Suppressor macrophage (primary cell): ENCODE measurements around the gene MAOB.

Source experiments
- DNase-seq, 4 experiments: peaks; one replicate each; pipeline ENCODE4 v3.0.0-alpha.2; 2020 to 2022

Gene MAOB

DNA sequence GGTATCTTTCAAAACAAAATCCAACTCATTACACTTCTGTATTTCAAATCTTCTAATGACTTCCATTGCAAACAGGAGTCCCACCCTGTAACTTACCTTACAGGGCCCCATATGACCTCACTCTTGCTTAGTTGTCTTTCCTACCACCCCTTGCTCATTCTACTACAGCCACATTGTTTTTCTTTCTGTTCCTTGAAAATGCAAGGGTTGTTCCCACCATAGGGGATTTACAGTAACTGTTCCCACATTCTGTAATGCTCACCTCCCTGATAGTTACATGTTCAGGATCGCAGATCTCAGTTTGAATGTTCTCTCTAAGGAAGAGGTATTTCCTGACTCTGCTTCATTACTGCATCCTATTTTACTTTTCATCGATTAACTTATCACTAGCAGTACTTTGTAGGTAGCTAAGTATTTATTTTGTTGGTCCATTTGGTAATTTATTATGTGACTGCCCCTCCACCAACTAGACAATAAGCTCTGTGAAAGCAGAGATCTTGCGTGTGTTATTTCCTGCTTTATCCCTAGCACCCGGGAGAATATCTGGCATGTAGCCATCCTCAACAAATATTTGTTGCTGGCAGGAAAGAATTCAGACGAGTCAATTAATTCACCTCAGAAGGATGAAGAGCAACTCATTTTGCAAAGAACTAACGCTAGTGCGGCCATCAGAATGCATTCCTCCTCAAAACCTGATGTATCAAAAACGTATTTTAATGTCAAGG is 21.4 kb downstream of the MAOB start:
- no peak for DNase-seq

DNA sequence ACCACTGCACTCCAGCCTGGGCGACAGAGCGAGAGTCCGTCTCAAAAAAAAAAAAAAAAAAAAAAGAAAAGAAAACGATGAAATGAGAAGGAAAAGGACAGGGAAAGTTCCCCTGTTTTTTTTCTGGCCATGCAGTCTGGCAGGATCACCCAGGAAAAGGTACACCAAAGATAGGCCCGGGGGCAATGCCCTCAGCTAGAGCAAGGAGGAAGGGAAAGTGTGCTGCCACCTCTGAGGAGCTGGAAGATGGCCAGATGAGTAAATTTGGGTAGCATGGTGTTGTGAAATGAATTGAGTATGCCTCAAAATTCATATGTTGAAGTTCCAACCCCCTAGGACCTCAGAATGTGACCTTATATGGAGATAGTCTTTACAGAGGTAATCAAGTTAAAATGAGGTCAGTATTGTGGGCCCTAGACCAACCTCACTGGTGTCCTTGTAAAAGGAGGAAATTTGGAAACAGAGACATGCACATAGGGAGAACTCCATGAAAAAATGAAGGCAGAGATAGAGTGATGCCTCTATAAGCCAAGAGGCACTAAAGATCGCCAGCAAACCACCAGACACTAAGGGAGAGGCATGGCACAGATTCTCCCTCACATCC is 28.9 kb downstream of the MAOB start:
- no peak for DNase-seq

DNA sequence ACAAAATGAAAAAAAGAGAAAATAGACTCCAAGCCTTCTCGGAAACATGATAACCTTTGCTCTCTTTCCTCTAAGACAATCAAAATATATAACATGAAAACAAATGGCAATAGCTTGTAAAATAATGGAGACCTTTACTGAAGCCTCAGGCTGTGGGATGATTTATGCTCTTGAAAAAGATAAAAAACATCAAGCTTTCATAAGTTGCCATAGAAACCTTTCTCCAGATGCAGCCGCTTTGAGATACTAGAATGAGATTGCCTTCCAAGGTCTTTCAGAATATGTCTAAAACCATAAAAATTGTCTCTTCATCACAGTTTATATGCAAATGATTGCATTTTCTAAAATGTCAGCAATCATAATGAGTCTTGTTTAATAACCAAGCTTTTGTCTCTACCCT is 31.6 kb downstream of the MAOB start:
- no peak for DNase-seq

DNA sequence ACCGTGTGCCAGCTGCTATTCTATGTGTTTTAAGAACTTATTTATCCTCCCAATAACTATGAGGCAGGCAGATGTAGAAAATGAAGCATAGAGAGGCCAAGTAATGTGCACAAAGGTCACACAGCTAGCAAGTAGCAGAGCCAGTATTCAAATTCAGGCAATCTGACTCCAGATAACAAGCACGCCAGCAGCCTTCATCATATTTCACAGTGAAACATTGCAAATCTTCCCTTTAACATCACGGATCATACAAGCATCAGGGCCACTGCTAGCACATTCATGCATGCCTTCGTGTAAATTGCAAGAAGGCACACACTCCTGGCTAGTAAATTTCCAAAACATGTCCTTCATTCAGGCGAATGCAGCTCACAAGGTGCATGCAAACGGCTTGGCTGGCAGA is 33.1 kb downstream of the MAOB start:
- DNase-seq, result no peak

DNA sequence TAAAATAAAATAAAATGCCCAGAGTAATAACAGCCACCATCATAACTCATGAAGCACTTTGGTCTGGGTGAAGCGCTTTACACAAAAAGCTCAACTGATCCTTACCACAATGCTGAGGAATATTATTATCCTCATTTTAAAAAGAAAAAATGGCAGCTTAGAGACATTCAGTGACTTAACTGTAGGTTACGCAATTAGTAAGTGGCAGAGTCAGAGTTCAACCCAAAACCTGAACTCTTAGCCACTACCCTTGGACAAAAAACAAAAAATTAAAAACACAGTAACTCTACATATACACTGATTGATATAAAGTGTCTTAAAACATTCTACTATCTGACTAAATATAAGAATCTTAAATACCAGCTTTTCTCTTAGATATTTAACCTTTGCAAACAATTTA is 34.9 kb downstream of the MAOB start:
- DNase-seq, result no peak

DNA sequence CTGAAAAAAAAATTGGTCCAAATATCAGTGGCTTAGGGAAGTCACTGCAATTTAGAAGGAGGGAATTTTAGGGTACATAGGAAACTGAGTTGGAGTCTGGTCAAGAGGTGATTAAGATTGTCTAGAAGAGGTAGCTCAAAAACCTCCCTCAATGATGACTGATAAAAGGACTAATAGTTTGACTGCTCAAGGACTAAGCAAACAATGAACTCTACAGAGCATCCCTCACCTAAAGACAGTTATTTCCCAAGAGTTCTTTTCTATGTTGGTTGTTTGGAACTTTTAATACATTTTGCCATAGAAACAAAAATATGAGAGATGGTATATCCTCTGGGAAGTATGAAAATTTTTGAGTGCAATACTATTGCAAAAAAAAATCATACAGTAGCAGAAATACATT is 35.7 kb downstream of the MAOB start:
- no peak for DNase-seq

DNA sequence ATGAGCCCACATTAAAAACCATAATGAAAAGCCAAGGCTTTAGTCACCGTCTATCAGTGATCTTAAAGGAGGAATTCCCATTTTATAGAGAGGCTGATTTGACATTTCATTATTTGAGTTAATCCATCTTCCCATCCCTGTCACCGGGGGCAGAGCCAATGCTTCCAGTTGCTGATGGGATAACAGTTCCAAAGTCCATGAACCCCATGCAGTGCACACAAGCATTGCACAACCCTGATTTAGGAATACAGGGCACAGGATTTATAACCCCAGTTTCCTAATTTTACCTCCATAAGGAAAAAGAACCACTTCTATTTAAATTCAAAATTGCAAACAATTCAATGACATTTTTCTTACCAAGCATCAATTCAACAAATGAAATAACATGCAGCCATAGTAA is 36.5 kb downstream of the MAOB start:
- DNase-seq, result no peak

DNA sequence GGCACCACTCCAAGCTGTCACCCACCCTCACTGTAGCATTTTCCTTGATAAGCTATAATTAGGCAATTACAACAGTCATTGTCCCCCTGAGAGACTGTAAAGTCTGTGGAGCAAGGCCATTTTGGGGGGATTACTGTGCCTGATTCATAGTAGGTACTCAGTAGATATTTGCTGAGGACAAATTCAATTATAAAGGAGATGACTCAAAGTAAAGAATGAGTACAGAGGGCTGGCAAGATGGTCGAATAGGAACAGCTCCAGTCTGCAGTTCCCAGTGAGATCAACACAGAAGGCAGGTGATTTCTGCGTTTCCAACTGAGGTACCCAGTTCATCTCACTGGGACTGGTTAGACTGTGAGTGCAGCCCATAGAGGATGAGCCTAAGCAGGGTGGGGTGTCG is 42.0 kb downstream of the MAOB start:
- DNase-seq, result no peak

DNA sequence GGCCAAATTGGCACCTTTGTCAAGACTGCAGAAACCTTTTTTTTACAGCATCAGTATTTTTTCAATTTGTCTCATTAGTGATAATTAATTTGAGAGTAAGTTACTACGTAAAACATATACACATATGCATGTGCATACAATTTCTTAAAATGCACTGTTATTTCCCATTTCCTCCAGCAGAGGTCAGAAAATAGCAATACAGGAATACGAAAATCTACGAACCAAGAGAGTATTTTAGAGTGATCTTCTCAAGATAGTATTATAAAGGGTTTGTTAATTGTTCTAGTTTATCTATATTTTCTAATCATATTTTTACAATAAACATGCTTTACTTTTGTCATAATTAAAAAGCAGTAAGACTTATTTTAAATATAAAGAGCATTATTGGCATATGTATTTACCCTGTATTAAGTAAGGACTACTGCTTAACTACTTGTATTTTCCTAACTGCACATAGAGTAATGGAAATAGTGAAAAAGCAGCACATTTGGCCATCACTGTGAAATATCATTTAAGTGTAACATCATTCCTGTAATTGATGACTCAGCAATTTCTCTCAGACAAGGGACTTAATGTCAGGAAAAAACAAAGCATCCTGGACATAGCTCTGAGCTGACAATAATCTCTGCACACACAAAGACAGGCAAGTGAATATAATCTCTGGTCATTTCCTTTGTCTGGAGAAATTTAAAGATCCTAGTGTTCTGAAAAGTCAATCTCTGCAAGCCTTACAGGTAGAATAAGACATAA is 45.6 kb downstream of the MAOB start:
- DNase-seq, result peak in 3 of 4 experiments; percentile 22 to 48 (median 23)

DNA sequence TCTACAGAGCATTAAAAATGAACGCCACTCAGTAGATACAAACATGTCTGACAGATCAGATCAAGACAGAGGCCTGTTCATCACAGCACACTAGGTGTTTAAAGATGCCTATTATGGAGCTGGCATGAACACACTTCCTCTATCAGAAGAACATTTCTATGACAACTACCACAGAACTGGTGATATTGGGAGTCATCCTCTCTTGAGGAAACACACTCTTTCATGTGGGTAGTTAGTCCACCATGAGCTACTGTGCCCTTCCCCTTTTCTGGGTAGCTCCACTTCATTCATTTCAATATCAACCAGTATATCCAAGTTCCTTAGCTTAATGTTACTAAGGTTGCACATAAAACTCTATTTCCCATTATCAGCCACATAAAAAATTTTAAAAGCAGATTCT is 46.7 kb downstream of the MAOB start:
- peak; percentile 17 to 72 (median 57) for DNase-seq

DNA sequence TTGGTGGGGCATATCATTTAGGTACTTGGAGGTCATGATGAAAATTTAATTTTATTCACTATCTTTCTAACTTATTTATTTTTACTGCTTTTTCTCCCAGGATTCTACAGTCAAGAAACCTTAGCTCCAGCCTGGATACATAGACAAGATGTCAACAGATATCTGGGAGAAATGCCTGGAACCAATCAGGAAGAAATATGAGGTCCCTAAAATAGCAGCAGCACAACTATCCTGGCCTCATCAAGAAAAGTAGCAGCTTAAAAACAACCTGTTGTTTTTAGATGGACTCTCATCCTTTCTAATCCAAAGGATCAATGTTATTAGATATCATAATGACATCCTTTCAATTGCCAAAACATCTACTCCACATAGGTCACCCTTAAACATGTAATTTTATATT is 54.5 kb downstream of the MAOB start:
- DNase-seq, result no peak

DNA sequence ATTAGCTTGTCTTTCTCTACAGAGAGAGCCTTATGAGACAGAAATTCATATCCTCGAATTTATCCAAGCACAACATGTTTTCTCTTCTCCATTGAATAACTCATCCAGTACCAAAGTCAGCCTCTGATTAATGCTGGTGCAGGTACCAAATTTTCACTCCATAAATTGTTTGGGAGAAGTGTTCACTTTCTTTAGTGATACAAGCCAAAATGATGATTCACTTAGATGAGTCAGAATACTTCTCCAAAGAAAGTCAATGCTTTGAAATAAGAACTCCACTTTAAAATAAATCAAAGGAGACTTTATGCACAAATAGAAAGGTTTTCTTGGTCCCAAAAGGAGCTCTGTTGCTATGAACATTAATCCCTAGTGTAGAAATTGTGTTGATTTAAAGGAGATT is 60.2 kb downstream of the MAOB start:
- no peak for DNase-seq

DNA sequence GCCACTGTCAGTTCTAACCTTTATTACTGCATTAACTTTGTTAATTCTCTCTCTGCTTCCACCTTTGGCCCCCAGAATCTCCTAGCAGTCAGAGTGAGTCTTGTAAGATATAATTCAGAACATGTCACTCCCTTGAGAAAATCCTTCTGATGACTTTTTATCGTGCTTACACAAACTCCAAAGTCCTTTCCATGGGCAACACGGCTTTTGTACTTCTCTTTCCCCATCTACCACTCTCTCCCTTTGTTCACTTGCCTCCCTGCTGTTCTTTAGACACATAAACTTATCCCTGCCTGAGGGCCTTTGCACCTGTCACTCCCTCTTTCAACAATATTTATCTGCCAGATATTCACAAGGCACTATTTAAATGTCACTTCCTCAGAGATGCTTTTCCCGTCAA is 64.8 kb downstream of the MAOB start:
- no peak for DNase-seq

DNA sequence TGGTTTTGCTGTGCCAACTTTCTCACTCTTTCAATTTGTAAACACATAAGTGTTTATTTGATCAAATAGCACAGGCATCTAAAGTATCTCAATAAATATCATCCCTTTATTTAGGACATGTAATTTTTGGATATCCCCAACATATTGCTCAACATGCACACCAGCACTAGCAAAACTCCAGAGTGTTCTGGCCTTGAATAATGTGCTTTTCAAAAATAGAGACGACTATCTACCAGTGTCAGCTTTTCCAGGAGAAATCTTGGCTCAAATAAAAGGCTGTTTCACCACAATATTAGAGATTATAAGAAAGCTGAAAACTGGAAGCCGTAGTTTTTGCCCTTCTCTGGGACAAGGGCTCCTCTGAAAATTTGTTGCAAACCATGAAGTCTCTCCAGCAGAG is 67.0 kb downstream of the MAOB start:
- no peak for DNase-seq

DNA sequence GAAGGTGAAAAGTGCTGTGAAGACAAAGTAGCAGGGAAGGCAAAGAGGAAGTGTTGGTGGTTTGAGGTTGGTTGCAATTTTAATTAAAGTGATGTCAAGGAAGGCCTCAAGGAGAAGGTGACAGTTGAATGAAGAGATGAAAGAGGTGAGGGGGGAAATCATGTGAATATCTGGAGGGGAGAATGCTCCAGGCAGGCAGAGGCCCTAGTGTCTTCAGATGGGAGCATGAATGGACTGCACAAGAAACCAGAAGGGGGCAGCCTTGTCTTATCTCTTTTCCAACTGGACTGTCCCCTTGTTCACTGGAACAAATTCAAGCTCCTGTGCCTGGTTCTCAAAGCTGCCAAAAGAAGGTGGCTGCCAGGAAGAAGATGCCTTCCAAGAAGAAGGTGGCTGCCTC is 68.4 kb downstream of the MAOB start:
- DNase-seq, result peak; percentile 2 to 21 (median 11)

DNA sequence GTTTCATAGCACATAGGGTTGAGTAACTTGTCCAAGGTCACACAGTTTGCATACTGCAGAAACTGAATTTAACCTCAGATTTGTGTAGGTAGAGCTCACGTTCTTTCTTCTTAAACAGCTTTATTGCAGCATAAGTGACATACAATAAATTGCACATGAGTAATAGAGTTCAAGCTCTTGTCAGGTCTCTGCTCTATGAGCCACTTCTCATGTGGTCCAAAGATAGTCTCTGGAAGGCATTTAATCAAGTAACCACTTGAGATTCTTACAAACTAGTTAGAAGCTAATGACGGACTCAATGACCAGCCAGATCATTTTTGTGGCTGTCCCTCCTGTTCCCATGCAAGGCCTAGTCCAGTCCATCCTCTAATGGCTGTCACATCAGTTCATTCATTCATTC is 68.9 kb downstream of the MAOB start:
- DNase-seq, result no peak

DNA sequence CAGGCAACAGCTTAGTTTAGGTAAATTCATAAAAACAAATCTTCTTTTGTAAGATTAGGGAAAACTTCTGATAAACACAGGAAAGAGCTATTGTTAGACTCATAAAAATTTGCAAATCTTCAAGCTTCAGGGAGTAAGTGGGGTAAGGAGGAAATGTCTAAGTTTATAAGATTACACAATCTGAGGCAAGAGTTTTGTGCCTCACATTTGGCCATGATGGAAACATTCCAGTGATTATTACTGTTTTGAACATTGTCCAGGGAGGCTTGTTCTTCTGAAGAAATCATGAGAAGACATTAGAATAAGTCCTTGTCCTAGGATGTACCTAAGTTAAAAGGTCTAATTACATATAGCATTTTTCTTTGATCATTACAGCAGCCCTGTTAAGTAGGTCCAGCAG is 72.8 kb downstream of the MAOB start:
- no peak for DNase-seq

DNA sequence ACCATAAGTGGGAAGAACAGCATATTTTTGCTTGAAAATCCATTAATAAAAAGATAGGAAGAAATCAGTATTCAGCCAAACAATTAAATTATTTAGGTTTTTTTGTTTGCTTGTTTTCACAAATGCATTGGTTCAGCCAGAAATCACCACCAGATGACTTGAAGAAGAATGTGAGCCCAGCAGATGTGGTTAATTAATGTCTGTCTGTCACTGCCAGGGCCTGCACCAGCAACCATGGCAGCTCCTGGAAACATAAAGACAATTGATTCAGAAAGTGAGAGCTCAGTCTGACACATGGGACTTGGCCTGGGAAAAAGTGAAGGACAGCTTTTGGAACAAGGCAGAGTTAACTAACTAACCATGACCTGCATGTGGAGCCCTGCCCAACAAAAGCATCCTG is 74.0 kb downstream of the MAOB start:
- DNase-seq, result no peak

DNA sequence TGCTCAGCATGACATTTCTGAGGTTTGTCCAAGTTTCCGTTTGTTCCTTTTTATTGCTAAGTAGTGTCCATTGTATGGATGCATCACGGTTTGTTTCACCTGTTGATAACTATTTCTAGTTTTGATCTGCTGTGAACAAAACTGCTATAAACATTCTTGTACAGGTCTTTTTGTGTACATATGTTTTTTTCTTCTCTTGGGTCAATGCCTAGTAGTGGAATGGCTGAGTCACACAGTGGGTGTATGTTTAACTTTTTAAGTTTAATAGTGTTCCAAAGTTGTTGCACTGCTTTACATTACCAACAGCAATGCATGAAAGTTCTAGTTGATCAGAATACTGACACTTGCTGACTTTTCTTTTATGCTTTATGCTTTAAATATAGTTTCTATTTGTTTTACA is 76.7 kb downstream of the MAOB start:
- DNase-seq, result no peak

DNA sequence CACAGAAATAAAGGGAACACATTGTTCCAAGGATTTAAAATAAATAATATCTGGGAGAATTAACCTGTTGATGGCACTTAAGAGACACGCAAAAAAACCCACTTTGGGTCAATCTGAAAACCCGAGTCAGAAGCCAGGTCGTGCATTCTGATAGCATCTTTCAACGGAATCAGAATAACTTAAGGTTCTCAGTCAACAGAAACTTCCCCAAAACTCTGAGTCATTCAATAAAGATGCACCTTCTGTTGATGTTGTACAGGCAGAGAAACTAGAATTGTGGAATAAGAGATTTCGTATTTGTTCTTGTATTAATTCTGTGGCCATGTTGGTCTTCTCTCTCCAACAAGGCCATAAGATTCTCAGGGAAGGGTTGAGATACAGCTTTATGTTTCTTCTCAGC is 78.2 kb downstream of the MAOB start:
- no peak for DNase-seq

DNA sequence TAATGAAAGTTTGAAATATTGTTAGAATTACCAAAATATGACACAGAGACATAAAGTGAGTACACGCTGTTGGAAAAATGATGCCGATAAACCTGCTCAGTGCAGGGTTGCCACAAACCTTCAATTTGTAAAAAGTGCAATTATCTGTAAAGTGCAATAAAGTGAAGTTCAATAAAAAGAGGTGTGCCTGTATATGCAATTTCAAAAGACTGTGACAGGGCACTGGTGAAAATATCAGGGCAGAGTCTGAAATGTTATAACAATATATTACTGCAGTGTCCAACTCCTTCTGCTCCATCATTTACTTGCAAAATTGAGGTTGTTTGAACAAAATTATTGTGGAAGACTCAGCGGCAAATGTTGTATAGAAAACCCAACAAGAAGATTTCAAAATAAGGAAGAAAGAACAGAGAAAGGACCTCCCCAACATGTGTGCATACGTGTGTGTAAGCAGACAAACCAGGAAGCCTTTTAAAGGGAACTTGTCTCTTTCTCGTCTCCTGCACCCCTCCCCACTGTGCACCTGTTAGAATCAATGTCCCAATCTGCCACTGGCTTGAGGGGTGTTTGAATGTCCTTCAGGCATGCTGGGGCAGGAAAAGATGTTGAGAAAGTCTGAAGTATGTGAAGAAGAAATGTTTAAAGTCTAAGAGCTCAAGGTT is 96.2 kb downstream of the MAOB start:
- no peak for DNase-seq

DNA sequence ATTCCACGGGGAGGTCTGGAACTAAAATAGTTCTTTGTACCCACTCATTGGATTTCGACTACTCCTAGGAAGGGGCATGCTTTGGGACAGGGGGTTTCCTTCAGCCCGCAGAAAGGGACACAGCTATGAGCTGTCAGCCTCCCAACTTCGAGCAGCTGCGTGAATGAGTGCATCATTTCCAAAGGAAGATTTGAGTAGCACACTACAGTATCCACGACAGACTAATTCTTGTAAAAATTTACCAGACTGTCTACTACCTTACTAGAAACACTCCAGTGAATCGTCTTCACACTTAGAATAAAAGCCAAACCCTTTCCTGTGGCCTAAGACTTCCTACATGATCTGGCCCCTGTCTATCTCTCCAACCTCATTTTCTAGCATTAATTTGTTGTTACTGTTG is 124.2 kb downstream of the MAOB start:
- DNase-seq, result no peak

DNA sequence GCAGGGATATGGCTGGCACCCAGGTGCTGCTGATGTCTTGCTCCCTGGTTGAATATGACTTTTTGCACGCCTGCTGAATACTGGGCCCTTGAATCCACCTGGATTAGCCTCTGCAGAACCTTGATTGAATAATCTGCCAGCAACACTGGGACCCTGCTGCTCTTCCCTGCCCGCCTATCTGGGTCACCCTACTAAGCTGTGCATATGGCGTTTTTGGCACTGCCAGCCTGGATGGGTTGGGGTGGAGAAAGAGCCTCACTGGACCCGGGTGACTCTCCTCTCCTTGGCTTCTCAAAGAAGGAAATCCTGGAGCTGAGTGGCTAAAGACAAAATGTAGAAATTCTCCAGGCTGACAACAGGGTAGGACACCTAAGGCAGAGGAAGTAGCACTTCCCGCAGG is 126.2 kb downstream of the MAOB start:
- DNase-seq, result no peak

DNA sequence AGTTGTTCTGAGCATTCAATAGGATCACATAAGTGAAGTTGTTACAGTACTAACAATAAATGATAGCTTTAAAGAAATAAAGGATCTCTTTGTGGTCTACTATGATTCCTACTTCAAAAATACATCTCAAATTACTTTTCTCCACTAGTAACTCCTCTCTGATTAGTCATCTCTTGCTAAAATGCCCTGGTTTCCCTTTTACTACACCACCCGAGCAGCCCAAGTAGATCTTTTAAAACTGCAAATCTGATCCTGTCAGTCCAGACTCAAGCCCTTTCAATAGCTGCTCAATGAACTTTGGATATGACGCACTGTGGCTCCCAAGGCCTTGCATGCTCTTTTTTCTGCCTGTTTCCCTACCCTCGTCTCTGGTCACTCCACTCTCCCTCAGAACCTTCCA is 128.6 kb downstream of the MAOB start:
- DNase-seq, result no peak
